K562 (cell line): ENCODE results near the gene RALB. TPM values are rescaled to one million over a fixed set of nuclear protein-coding genes. Genes with fewer than 3 reads are reported as not detected.

ENCODE experiments used
- HDAC8 ChIP-seq: fragments of 450-650 bp; IDR thresholded peaks from 2 replicates; pipeline ENCODE4 v1.6.1; 2016; ENCODE audit warnings: mild to moderate bottlenecking, missing genetic modification characterization, moderate library complexity, missing compliant biosample characterization
- NCOA1 ChIP-seq: fragments of 450-650 bp; IDR thresholded peaks from 2 replicates; pipeline ENCODE4 v1.6.1; 2016; ENCODE audit warnings: low read depth
- POLR2A ChIP-seq: fragments of 450-650 bp; conservative IDR thresholded peaks from 2 replicates; pipeline ENCODE4 v1.6.1; 2016
- SMARCA4 ChIP-seq: fragments of 450-650 bp; IDR thresholded peaks from 2 replicates; pipeline ENCODE4 v1.6.1; 2016
- STAT5A ChIP-seq: IDR thresholded peaks from 2 replicates; pipeline ENCODE4 v1.6.1; 2012; ENCODE audit warnings: low read length, inconsistent platforms, borderline replicate concordance
- TARDBP ChIP-seq: fragments of 450-650 bp; IDR thresholded peaks from 2 replicates; pipeline ENCODE4 v1.6.1; 2016
- YY1 ChIP-seq, 3 experiments: IDR thresholded peaks; 2 replicates each; pipeline ENCODE4 v1.6.1; 2011; ENCODE audit warnings: low read length in 2 of 3, mild to moderate bottlenecking in 2 of 3, moderate library complexity in 2 of 3, borderline replicate concordance in 1 of 3, control low read depth in 1 of 3, low read depth in 1 of 3; ENCODE audit not compliant: insufficient read depth in 3 of 3, insufficient replicate concordance in 2 of 3, control insufficient read depth in 1 of 3, insufficient read length in 1 of 3; ENCODE audit errors: extremely low read depth in 1 of 3
- ZNF282 ChIP-seq: sonication (generic); formaldehyde crosslinking; IDR thresholded peaks from 2 replicates; pipeline ENCODE4 v1.8.1; 2023; ENCODE audit warnings: missing genetic modification reagents
- ZNF3 ChIP-seq: fragments of 250-450 bp; sonication (Bioruptor Pico); IDR thresholded peaks from 2 replicates; pipeline ENCODE4 v1.5.0; 2021; ENCODE audit warnings: mild to moderate bottlenecking, moderate library complexity
- ZNF444 ChIP-seq: fragments of 250-450 bp; sonication (Bioruptor Pico); IDR thresholded peaks from 2 replicates; pipeline ENCODE4 v1.4.0; 2020; ENCODE audit warnings: mild to moderate bottlenecking, moderate library complexity
- polyA plus RNA-seq, 8 experiments: library from polyadenylated mRNA; depleted of rRNA in 4 of 8; stranded (reverse) in 5 of 8; unstranded in 3 of 8; fragments of >200 nt; fragmentation: Nextera tagmentation in 2 of 8; fragmentation: Illumina TruSeq in 1 of 8; extraction: Ambion mirVana in 2 of 8; extraction: Trizol in 1 of 8; gene quantifications; 2 replicates each; pipeline versions ENCODE4 v1.2.1 to v1.2.3, GENCODE V29; 2011 to 2014; ENCODE audit warnings: inconsistent platforms in 1 of 8, missing spikeins in 1 of 8
- total RNA-seq, 7 experiments: library from RNA; depleted of rRNA in 6 of 7; stranded (reverse); fragments of >200 nt in 6 of 7; fragmentation: Illumina TruSeq in 2 of 7; extraction: Trizol in 2 of 7; gene quantifications; 2 replicates each; pipeline versions ENCODE4 v1.2.1 to v1.2.3, GENCODE V29; 2011 to 2021; ENCODE audit warnings: low replicate concordance in 1 of 7
- TF ChIP-seq, protein P1 (sequence below): sonication (generic); formaldehyde crosslinking; IDR thresholded peaks from 2 replicates; pipeline ENCODE4 v1.8.0; 2023; ENCODE audit warnings: mild to moderate bottlenecking, missing genetic modification reagents
- TF ChIP-seq, protein P2 (sequence below): fragments of 150-350 bp; IDR thresholded peaks from 2 replicates; pipeline ENCODE4 v1.6.1; 2014; ENCODE audit warnings: low read depth, mild to moderate bottlenecking, low read length, borderline replicate concordance
- TF ChIP-seq, protein P3 (sequence below): sonication (generic); formaldehyde crosslinking; IDR thresholded peaks from 2 replicates; pipeline ENCODE4 v1.8.1; 2022; ENCODE audit warnings: missing genetic modification reagents
- TF ChIP-seq, protein P4 (sequence below): fragments of 450-650 bp; IDR thresholded peaks from 2 replicates; pipeline ENCODE4 v1.6.1; 2014; ENCODE audit warnings: low read depth, mild to moderate bottlenecking, moderate library complexity, borderline replicate concordance
- TF ChIP-seq, protein P5 (sequence below): fragments of 250-450 bp; sonication (Bioruptor Pico); IDR thresholded peaks from 2 replicates; pipeline ENCODE4 v1.5.0; 2021; ENCODE audit warnings: mild to moderate bottlenecking, borderline replicate concordance

The RALB gene
- total and polyA plus RNA-seq, 9 of the 15 experiments (the other 6 are each of a cell fraction or from before 2014, with no cell fraction given), result 14.8 to 65.6 (median 38.4) TPM

DNA sequence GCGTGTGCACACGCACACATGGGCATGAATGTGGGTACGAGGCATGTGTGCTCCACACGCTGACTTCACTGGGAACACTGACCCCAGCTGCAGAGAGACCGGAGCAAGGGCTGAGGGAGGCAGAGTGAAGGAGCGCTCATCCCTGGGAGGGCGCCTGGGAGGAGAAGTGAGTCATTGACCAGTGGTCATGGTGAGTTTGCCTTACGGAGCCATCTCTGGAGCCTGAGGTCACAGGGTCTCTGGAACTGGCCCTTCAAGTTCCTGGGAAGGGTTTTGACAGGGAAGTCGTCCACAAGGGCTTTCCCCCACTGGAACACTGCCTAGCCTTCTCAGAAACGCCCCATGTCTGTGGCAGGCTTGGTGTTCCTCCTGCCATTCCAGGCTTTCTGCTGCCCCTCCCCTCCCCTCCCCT is 15.2 kb upstream of the RALB start (continued):
- TF ChIP-seq, protein P1, sequence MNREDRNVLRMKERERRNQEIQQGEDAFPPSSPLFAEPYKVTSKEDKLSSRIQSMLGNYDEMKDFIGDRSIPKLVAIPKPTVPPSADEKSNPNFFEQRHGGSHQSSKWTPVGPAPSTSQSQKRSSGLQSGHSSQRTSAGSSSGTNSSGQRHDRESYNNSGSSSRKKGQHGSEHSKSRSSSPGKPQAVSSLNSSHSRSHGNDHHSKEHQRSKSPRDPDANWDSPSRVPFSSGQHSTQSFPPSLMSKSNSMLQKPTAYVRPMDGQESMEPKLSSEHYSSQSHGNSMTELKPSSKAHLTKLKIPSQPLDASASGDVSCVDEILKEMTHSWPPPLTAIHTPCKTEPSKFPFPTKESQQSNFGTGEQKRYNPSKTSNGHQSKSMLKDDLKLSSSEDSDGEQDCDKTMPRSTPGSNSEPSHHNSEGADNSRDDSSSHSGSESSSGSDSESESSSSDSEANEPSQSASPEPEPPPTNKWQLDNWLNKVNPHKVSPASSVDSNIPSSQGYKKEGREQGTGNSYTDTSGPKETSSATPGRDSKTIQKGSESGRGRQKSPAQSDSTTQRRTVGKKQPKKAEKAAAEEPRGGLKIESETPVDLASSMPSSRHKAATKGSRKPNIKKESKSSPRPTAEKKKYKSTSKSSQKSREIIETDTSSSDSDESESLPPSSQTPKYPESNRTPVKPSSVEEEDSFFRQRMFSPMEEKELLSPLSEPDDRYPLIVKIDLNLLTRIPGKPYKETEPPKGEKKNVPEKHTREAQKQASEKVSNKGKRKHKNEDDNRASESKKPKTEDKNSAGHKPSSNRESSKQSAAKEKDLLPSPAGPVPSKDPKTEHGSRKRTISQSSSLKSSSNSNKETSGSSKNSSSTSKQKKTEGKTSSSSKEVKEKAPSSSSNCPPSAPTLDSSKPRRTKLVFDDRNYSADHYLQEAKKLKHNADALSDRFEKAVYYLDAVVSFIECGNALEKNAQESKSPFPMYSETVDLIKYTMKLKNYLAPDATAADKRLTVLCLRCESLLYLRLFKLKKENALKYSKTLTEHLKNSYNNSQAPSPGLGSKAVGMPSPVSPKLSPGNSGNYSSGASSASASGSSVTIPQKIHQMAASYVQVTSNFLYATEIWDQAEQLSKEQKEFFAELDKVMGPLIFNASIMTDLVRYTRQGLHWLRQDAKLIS, result no peak
- TF ChIP-seq ZNF3 (no peak), STAT5A (no peak), SMARCA4 (peak; percentile 54; the same call in 1 of the 2 replicates), ZNF282 (CRISPR knock-in tag) (no peak), POLR2A (no peak), TARDBP (no peak), YY1 (IDR thresholded peaks at IDR 0.05; ENCODE audit: borderline replicate concordance in 1 of 3, control insufficient read depth in 1 of 3, extremely low read depth in 1 of 3, insufficient read depth in 3 of 3, insufficient read length in 1 of 3, insufficient replicate concordance in 2 of 3, low read depth in 1 of 3, low read length in 2 of 3) (no peak), NCOA1 (no peak), HDAC8 (tag) (no peak), ZNF444 (CRISPR knock-in tag) (no peak)
- TF ChIP-seq, protein P2, sequence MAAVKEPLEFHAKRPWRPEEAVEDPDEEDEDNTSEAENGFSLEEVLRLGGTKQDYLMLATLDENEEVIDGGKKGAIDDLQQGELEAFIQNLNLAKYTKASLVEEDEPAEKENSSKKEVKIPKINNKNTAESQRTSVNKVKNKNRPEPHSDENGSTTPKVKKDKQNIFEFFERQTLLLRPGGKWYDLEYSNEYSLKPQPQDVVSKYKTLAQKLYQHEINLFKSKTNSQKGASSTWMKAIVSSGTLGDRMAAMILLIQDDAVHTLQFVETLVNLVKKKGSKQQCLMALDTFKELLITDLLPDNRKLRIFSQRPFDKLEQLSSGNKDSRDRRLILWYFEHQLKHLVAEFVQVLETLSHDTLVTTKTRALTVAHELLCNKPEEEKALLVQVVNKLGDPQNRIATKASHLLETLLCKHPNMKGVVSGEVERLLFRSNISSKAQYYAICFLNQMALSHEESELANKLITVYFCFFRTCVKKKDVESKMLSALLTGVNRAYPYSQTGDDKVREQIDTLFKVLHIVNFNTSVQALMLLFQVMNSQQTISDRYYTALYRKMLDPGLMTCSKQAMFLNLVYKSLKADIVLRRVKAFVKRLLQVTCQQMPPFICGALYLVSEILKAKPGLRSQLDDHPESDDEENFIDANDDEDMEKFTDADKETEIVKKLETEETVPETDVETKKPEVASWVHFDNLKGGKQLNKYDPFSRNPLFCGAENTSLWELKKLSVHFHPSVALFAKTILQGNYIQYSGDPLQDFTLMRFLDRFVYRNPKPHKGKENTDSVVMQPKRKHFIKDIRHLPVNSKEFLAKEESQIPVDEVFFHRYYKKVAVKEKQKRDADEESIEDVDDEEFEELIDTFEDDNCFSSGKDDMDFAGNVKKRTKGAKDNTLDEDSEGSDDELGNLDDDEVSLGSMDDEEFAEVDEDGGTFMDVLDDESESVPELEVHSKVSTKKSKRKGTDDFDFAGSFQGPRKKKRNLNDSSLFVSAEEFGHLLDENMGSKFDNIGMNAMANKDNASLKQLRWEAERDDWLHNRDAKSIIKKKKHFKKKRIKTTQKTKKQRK, result no peak
- TF ChIP-seq, protein P3, sequence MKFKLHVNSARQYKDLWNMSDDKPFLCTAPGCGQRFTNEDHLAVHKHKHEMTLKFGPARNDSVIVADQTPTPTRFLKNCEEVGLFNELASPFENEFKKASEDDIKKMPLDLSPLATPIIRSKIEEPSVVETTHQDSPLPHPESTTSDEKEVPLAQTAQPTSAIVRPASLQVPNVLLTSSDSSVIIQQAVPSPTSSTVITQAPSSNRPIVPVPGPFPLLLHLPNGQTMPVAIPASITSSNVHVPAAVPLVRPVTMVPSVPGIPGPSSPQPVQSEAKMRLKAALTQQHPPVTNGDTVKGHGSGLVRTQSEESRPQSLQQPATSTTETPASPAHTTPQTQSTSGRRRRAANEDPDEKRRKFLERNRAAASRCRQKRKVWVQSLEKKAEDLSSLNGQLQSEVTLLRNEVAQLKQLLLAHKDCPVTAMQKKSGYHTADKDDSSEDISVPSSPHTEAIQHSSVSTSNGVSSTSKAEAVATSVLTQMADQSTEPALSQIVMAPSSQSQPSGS (CRISPR knock-in tag), result no peak
- TF ChIP-seq, protein P4, sequence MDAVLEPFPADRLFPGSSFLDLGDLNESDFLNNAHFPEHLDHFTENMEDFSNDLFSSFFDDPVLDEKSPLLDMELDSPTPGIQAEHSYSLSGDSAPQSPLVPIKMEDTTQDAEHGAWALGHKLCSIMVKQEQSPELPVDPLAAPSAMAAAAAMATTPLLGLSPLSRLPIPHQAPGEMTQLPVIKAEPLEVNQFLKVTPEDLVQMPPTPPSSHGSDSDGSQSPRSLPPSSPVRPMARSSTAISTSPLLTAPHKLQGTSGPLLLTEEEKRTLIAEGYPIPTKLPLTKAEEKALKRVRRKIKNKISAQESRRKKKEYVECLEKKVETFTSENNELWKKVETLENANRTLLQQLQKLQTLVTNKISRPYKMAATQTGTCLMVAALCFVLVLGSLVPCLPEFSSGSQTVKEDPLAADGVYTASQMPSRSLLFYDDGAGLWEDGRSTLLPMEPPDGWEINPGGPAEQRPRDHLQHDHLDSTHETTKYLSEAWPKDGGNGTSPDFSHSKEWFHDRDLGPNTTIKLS, result no peak
- TF ChIP-seq, protein P5, sequence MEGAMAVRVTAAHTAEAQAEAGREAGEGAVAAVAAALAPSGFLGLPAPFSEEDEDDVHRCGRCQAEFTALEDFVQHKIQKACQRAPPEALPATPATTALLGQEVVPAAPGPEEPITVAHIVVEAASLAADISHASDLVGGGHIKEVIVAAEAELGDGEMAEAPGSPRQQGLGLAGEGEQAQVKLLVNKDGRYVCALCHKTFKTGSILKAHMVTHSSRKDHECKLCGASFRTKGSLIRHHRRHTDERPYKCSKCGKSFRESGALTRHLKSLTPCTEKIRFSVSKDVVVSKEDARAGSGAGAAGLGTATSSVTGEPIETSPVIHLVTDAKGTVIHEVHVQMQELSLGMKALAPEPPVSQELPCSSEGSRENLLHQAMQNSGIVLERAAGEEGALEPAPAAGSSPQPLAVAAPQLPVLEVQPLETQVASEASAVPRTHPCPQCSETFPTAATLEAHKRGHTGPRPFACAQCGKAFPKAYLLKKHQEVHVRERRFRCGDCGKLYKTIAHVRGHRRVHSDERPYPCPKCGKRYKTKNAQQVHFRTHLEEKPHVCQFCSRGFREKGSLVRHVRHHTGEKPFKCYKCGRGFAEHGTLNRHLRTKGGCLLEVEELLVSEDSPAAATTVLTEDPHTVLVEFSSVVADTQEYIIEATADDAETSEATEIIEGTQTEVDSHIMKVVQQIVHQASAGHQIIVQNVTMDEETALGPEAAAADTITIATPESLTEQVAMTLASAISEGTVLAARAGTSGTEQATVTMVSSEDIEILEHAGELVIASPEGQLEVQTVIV (CRISPR knock-in tag), result no peak
